Omental fat pad (tissue), 4 donors: Measurements from ENCODE around the gene USP36. TPM values are rescaled to one million over a fixed set of nuclear protein-coding genes. Genes with fewer than 3 reads are reported as not detected.
A peak's percentile ranks its signal among the peaks of the same experiment; 100 is the strongest.

Experiments used
- ATAC-seq: fragments of 150-250 bp; one replicate; pipeline ENCODE4 v1.9.1; 2016; ENCODE audit warnings: mild to moderate bottlenecking, moderate library complexity; ENCODE audit not compliant: low FRiP score
- DNase-seq: peaks from one replicate; pipeline ENCODE4 v3.0.0-alpha.2; 2019; ENCODE audit warnings: low spot score
- CTCF ChIP-seq, 3 donors: fragments of 450-650 bp; IDR thresholded peaks; one replicate each; pipeline ENCODE4 v1.5.1; 2016 to 2017; ENCODE audit warnings: antibody characterized with exemption in 3 of 3, mild to moderate bottlenecking in 3 of 3, moderate library complexity in 2 of 3
- total RNA-seq, 4 donors: library from RNA; depleted of rRNA; stranded (reverse); fragments of >200 nt; gene quantifications; one replicate each; pipeline ENCODE4 v1.1.0, GENCODE V29; 2016

Gene USP36
- total RNA-seq, 4 donors from 2014 or later = 32.5 to 162 (median 86.7) TPM

DNA sequence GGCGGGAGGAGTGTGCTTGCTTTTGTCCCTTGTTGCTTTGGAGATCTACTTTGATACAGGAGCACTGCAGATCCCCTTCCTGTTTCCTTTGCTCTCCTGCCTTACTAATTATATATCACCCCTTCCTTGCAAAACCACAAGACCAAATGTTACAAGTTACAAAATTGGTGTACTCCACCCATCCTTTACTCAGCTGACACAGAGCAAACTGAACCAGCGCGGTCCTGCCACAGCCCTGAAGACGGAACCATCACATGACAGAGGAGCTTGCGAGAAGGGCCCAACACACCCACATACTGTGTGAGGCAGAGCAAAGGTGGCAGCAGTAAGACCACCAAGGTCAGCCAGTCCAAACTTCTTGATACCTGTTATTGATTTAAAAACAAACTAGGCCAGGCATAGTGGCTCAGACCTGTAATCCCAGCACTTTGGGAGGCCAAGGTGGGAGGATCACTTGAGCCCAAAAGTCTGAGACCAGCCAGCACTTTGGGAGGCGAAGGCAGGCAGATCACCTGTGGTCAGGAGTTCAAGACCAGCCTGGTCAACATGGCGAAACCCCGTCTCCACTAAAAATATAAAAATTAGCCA, 91.8 kb downstream of the USP36 start:
- ATAC-seq (peak; percentile 51), DNase-seq (no peak)
- no peak for TF ChIP-seq CTCF (IDR thresholded peaks at IDR 0.05)

DNA sequence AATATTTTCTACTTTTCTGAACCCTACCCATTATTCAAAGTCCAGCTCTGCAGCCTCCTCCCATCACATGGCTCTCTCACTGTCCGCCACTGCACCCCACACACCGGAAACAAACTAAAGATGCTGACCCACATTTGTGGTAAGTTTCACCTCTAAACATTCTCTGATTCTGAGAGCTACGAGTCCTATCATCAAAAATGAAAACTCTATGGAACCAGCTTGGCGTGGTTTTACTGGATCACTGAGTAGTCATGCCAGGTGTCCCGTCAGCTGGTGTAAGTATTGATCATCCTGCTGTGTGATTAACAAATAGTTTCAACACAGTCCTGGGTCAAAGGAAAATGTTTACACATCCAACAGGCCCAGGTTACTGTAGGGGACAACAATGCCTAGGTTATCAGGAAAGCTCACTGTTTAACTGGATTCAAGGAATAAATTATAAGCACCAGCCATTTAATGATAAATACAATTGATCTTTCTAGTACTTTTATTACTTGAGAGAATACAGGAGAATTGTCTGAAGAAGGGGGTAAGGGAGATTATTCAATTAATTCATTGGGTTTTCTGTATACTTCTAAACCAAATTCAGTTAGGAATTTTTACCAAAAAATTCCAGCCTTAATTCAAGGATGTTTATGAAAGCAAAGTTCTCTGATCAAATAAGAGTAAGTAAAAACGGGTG, 92.4 kb downstream of the USP36 start:
- TF ChIP-seq CTCF (IDR thresholded peaks at IDR 0.05) = no peak
- ATAC-seq = no peak
- DNase-seq = no peak

DNA sequence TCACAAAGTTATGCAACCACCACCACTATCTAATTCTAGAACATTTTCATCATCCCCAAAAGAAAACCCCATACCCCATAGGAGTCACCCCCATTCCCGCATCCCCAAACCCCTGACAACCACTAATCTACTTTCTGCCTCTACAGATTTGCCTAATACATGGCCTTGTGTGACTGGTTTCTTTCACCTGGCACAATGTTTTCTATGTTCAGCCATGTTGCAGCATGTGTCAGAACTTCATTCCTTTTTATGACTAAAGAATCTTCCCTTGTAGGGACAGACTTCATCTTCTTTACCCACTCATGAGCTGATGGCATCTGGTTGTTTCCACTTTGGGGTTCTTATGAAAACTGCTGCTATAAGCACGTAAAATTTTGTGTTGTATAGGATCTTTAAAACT, 93.1 kb downstream of the USP36 start:
- no peak for DNase-seq
- no peak for TF ChIP-seq CTCF (IDR thresholded peaks at IDR 0.05)
- no peak for ATAC-seq

DNA sequence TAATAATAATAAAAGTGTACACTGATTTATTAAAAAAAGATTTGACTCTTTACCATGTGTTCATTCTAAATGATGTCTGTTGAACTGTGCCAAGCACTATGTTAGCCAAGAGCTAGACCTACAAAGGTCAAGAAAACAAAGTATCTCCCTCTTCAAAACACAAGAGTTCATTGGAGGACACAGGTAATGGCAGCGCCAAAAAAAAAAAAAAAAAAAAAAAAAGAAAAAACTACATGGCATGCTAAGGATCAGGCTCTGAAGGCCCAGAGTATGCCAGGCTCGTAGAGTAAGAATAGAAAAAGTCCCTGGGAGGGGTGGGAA, 93.7 kb downstream of the USP36 start:
- no peak for ATAC-seq
- TF ChIP-seq CTCF (IDR thresholded peaks at IDR 0.05) = no peak

GRCh38 chr17:78746263-78746948, 94.2 kb downstream of the USP36 start:
- TF ChIP-seq CTCF (IDR thresholded peaks at IDR 0.05) = no peak
- no peak for DNase-seq
- ATAC-seq = no peak

More for the DNA sequence above, 93.7 kb downstream of the USP36 start:
- DNase-seq = no peak

Other genes starting within 250 kb of the USP36 start
- gene CYTH1, start 58.5 kb downstream of the USP36 start, total RNA-seq = 100 to 1,000 TPM in 2 of 4 donors, 10 to 100 TPM in 2; 50.0 to 139 (median 83.7) TPM
- gene CEP295NL, start 62.4 kb upstream of the USP36 start, total RNA-seq = 10 to 100 TPM in 1 of 4 donors, 1 to 10 TPM in 3; 2.7 to 11.8 (median 5.5) TPM
- 100 to 1,000 TPM; 139 to 161 (median 150) TPM for gene TIMP2, start 84.6 kb upstream of the USP36 start, total RNA-seq
- gene LGALS3BP, start 139.1 kb upstream of the USP36 start, total RNA-seq = 100 to 1,000 TPM; 325 to 516 (median 441) TPM
- 10 to 100 TPM; 24.0 to 34.8 (median 30.3) TPM for gene CANT1, start 168.9 kb upstream of the USP36 start, total RNA-seq
- 100 to 1,000 TPM; 110 to 438 (median 388) TPM for gene C1QTNF1, start 183.4 kb upstream of the USP36 start, total RNA-seq
- 10 to 100 TPM; 12.2 to 52.3 (median 22.2) TPM for gene ENGASE, start 234.0 kb upstream of the USP36 start, total RNA-seq